ENCODE measurements around the gene SLC9A1. TPM values are rescaled to one million over a fixed set of nuclear protein-coding genes. Genes with fewer than 3 reads are reported as not detected.

Gene SLC9A1
- total RNA-seq, 1 donor from 2014 or later = 21.9 TPM

GRCh38 chr1:27152004-27152828, 2.7 kb downstream of the SLC9A1 start:
- no peak for TF ChIP-seq CTCF (conservative IDR thresholded peaks at IDR 0.05; ENCODE audit: low read depth, low read length)
- no peak for DNase-seq (ENCODE audit: low read depth)
- peak overlapping the region; percentile 74 for H3K4me3 ChIP-seq (ENCODE audit: low read depth, low read length)

GRCh38 chr1:27150641-27151040, 4.3 kb downstream of the SLC9A1 start:
- no peak overlapping the region for H3K4me3 ChIP-seq (ENCODE audit: low read depth, low read length)
- no peak for DNase-seq (ENCODE audit: low read depth)
- no peak for TF ChIP-seq CTCF (conservative IDR thresholded peaks at IDR 0.05; ENCODE audit: low read depth, low read length)

GRCh38 chr1:27150183-27150582, 4.7 kb downstream of the SLC9A1 start:
- TF ChIP-seq CTCF (conservative IDR thresholded peaks at IDR 0.05; ENCODE audit: low read depth, low read length) = no peak
- H3K4me3 ChIP-seq (ENCODE audit: low read depth, low read length) = no peak overlapping the region
- DNase-seq (ENCODE audit: low read depth) = no peak

GRCh38 chr1:27149762-27150113, 5.2 kb downstream of the SLC9A1 start:
- DNase-seq (ENCODE audit: low read depth) = no peak
- no peak overlapping the region for H3K4me3 ChIP-seq (ENCODE audit: low read depth, low read length)
- no peak for TF ChIP-seq CTCF (conservative IDR thresholded peaks at IDR 0.05; ENCODE audit: low read depth, low read length)

- DNase-seq (ENCODE audit: low read depth) = no peak
- no peak for TF ChIP-seq CTCF (conservative IDR thresholded peaks at IDR 0.05; ENCODE audit: low read depth, low read length)
Observed at GRCh38 chr1:27149084-27149761, 5.7 kb downstream of the SLC9A1 start.

GRCh38 chr1:27148591-27148990, 6.3 kb downstream of the SLC9A1 start:
- TF ChIP-seq CTCF (conservative IDR thresholded peaks at IDR 0.05; ENCODE audit: low read depth, low read length) = no peak
- DNase-seq (ENCODE audit: low read depth) = no peak

More at GRCh38 chr1:27149084-27149761, 5.7 kb downstream of the SLC9A1 start:
- H3K4me3 ChIP-seq (ENCODE audit: low read depth, low read length) = no peak overlapping the region

More at GRCh38 chr1:27148591-27148990, 6.3 kb downstream of the SLC9A1 start:
- H3K4me3 ChIP-seq (ENCODE audit: low read depth, low read length) = no peak overlapping the region
